ENCODE data around the gene SLC43A3.

DNA sequence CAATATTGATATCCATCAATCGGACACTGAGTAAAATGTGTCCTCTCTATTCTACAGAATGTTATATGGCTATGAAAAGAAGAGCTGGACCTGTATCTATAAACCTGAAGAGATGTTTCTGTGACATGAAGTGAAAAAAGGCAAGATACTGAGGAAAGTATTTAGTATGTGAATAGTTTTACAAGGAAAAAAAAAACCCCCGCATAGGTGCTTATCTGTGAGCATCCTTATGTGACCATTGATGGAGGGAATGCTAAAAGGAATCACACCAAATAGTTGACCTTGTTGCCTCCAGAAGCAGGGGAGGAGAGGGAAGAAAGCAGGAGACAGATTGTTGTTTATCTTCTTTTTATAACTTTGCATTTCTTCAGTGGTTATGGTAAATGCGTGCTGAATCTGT, 35.8 kb downstream of the SLC43A3 start:
- TF ChIP-seq, protein P1, sequence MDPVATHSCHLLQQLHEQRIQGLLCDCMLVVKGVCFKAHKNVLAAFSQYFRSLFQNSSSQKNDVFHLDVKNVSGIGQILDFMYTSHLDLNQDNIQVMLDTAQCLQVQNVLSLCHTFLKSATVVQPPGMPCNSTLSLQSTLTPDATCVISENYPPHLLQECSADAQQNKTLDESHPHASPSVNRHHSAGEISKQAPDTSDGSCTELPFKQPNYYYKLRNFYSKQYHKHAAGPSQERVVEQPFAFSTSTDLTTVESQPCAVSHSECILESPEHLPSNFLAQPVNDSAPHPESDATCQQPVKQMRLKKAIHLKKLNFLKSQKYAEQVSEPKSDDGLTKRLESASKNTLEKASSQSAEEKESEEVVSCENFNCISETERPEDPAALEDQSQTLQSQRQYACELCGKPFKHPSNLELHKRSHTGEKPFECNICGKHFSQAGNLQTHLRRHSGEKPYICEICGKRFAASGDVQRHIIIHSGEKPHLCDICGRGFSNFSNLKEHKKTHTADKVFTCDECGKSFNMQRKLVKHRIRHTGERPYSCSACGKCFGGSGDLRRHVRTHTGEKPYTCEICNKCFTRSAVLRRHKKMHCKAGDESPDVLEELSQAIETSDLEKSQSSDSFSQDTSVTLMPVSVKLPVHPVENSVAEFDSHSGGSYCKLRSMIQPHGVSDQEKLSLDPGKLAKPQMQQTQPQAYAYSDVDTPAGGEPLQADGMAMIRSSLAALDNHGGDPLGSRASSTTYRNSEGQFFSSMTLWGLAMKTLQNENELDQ (CRISPR knock-in tag; IDR thresholded peaks at IDR 0.05; ENCODE audit: borderline replicate concordance) = no peak
- TF ChIP-seq FOXK2 (conservative IDR thresholded peaks at IDR 0.05 in 1 of 2, IDR thresholded peaks at IDR 0.05 in 1 of 2; ENCODE audit: low read depth in 2 of 2) (no peak), ZNF212 (CRISPR knock-in tag; IDR thresholded peaks at IDR 0.05) (no peak), RUNX1 (IDR thresholded peaks at IDR 0.05; ENCODE audit: low read depth) (no peak), JUN (IDR thresholded peaks at IDR 0.05; ENCODE audit: borderline replicate concordance, low read depth, low read length) (no peak), JUN (CRISPR knock-in tag; IDR thresholded peaks at IDR 0.05; ENCODE audit: borderline replicate concordance) (no peak), HDAC2 (IDR thresholded peaks at IDR 0.05) (no peak), SIN3A (IDR thresholded peaks at IDR 0.05; ENCODE audit: borderline replicate concordance in 2 of 2, control insufficient read depth in 1 of 2, low read depth in 2 of 2, low read length in 2 of 2) (no peak), PCBP2 (IDR thresholded peaks at IDR 0.05; ENCODE audit: low read depth, low read length, poor library complexity, severe bottlenecking) (no peak)
- TF ChIP-seq, protein P2, sequence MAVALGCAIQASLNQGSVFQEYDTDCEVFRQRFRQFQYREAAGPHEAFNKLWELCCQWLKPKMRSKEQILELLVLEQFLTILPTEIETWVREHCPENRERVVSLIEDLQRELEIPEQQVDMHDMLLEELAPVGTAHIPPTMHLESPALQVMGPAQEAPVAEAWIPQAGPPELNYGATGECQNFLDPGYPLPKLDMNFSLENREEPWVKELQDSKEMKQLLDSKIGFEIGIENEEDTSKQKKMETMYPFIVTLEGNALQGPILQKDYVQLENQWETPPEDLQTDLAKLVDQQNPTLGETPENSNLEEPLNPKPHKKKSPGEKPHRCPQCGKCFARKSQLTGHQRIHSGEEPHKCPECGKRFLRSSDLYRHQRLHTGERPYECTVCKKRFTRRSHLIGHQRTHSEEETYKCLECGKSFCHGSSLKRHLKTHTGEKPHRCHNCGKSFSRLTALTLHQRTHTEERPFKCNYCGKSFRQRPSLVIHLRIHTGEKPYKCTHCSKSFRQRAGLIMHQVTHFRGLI (CRISPR knock-in tag; IDR thresholded peaks at IDR 0.05) = no peak

Data from K562 (cell line).